ENCODE results near the gene SPATA24.

Gene SPATA24

DNA sequence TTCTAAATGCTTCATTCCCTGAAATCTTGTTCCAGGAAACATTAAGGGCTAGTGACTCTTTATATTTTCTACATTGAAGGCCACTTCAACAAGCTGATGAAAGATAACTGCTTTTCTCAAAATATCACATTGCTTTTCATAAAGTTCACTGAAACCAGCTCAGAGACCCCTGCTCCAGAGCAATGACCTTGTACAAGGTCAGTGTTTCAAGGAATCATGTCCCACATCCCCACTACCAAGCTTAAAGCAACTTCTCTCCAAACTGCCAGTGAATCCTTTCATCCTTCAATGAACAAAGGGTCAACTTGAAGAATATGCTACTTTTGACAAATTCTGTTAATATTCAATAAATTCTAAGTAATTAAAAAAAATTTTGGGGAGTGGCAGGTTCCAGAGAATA is 12.0 kb upstream of the SPATA24 start:
- Histone ChIP-seq H3K27ac (ENCODE audit: low read length) (peak overlapping the region; percentile 52; the same call in 1 of the 2 replicates), H3K4me2 (ENCODE audit: insufficient read depth, low read length) (no peak overlapping the region), H3K4me3 (ENCODE audit: low read depth in 1 of 2, low read length in 2 of 2) (no peak overlapping the region), H3K27me3 (ENCODE audit: insufficient read depth, low read length, poor library complexity) (no peaks in the 10 kb centered on the region), H3K9me3 (ENCODE audit: insufficient read depth, low read length, severe bottlenecking) (no peaks in the 10 kb centered on the region), H3K4me1 (ENCODE audit: insufficient read depth, low read length) (peaks cover 27% of the 10 kb centered on the region), H4K20me1 (ENCODE audit: insufficient read depth, low read length) (no peaks in the 10 kb centered on the region), H3K36me3 (ENCODE audit: insufficient read depth, low read length) (peaks cover 27% of the 10 kb centered on the region; the same call in 1 of the 2 replicates), H2AFZ (ENCODE audit: low read depth, low read length) (no peak overlapping the region), H3K79me2 (ENCODE audit: insufficient read depth, low read length) (no peaks in the 10 kb centered on the region), H3K9ac (ENCODE audit: low read depth, low read length) (no peak overlapping the region)
- no peak for TF ChIP-seq EZH2 (IDR thresholded peaks at IDR 0.05; ENCODE audit: borderline replicate concordance, low read depth, low read length, severe bottlenecking)
- TF ChIP-seq, protein P1, sequence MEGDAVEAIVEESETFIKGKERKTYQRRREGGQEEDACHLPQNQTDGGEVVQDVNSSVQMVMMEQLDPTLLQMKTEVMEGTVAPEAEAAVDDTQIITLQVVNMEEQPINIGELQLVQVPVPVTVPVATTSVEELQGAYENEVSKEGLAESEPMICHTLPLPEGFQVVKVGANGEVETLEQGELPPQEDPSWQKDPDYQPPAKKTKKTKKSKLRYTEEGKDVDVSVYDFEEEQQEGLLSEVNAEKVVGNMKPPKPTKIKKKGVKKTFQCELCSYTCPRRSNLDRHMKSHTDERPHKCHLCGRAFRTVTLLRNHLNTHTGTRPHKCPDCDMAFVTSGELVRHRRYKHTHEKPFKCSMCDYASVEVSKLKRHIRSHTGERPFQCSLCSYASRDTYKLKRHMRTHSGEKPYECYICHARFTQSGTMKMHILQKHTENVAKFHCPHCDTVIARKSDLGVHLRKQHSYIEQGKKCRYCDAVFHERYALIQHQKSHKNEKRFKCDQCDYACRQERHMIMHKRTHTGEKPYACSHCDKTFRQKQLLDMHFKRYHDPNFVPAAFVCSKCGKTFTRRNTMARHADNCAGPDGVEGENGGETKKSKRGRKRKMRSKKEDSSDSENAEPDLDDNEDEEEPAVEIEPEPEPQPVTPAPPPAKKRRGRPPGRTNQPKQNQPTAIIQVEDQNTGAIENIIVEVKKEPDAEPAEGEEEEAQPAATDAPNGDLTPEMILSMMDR (IDR thresholded peaks at IDR 0.05; ENCODE audit: borderline replicate concordance, extremely low read depth, low read length, poor library complexity, severe bottlenecking): no peak
- ATAC-seq (ENCODE audit: insufficient read depth, low read depth) (no peak; the same call in 2 of the 3 replicates), DNase-seq (no peak)

DNA sequence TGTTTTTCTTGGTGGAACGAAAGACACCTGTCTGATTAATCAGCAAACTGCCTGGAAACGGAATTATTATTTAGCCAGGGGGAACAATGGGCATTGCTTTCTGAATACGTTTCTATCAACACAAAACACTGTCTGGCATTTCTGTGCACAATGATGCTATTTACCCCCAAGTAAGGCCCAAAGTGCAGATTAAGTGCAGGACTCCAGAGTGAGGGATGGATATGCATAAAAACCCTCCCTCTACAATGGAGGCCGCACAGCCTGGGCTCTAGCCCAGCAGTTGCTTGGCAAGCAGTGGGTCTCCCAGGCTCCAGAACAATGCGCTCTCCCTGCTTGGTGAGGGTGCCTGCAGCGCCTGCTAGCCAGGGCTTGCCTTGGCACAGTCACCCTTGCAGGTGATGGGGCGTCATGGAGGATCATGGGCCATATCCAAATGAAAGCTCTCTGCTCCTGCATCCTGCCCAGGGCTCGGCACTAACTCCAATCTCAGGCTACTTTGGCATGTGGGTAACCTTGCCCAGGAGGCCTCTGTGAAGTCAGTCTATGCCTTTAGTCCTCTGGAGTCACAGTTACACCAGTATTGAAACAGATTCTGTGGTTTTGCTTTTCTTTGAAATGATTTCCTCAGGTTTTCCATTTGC is 11.5 kb upstream of the SPATA24 start:
- H3K36me3 ChIP-seq (ENCODE audit: insufficient read depth, low read length): peaks cover 26% of the 10 kb centered on the region; the same call in 1 of the 2 replicates
- H3K9me3 ChIP-seq (ENCODE audit: insufficient read depth, low read length, severe bottlenecking): no peaks in the 10 kb centered on the region
- H2AFZ ChIP-seq (ENCODE audit: low read depth, low read length): no peak overlapping the region
- no peaks in the 10 kb centered on the region for H3K27me3 ChIP-seq (ENCODE audit: insufficient read depth, low read length, poor library complexity)
- peak overlapping the region; percentile 52; the same call in 1 of the 2 replicates for H3K27ac ChIP-seq (ENCODE audit: low read length)
- no peaks in the 10 kb centered on the region for H3K79me2 ChIP-seq (ENCODE audit: insufficient read depth, low read length)
- H3K9ac ChIP-seq (ENCODE audit: low read depth, low read length): no peak overlapping the region
- no peak overlapping the region for H3K4me3 ChIP-seq (ENCODE audit: low read depth in 1 of 2, low read length in 2 of 2)
- no peaks in the 10 kb centered on the region for H4K20me1 ChIP-seq (ENCODE audit: insufficient read depth, low read length)
- H3K4me1 ChIP-seq (ENCODE audit: insufficient read depth, low read length): peaks cover 27% of the 10 kb centered on the region
- H3K4me2 ChIP-seq (ENCODE audit: insufficient read depth, low read length): no peak overlapping the region
- ATAC-seq (ENCODE audit: insufficient read depth, low read depth) (peak; percentile 89), DNase-seq (peak; percentile 52)
- TF ChIP-seq EZH2 (IDR thresholded peaks at IDR 0.05; ENCODE audit: borderline replicate concordance, low read depth, low read length, severe bottlenecking): no peak
- TF ChIP-seq, protein P1 (IDR thresholded peaks at IDR 0.05; ENCODE audit: borderline replicate concordance, extremely low read depth, low read length, poor library complexity, severe bottlenecking): no peak

DNA sequence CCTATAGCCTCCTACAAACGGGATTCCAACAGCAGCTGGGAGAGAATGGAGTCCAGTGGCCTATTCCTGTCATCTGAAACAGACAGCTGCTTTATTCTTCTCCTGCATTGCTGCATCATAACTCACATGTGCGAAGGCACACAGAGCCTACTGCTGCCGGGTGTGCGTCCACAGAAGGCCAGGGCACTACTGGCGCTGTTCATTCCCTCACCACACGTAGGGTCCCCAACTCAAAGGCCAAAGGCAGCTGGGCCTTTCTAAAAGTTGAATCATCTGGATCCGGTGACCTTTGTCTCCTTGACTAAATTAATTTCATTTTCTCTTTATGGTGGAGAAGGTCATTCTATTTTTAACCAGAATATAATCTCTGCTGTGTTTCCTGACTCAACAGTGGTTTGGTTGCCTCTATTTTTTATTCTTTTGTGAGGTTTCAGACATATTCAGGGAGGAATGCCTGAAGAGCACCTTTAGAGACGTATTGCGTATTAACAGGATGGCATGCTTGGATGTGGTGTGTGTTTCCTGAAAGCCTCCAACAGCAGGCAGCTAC is 10.8 kb upstream of the SPATA24 start:
- no peak overlapping the region for H3K4me2 ChIP-seq (ENCODE audit: insufficient read depth, low read length)
- H3K27ac ChIP-seq (ENCODE audit: low read length): no peak overlapping the region; the same call in 1 of the 2 replicates
- no peak overlapping the region for H3K4me3 ChIP-seq (ENCODE audit: low read depth in 1 of 2, low read length in 2 of 2)
- DNase-seq (no peak), ATAC-seq (ENCODE audit: insufficient read depth, low read depth) (no peak)
- H3K36me3 ChIP-seq (ENCODE audit: insufficient read depth, low read length): peaks cover 20% of the 10 kb centered on the region; the same call in 1 of the 2 replicates
- H3K9ac ChIP-seq (ENCODE audit: low read depth, low read length): no peak overlapping the region
- peaks cover 27% of the 10 kb centered on the region for H3K4me1 ChIP-seq (ENCODE audit: insufficient read depth, low read length)
- no peaks in the 10 kb centered on the region for H4K20me1 ChIP-seq (ENCODE audit: insufficient read depth, low read length)
- H3K79me2 ChIP-seq (ENCODE audit: insufficient read depth, low read length): no peaks in the 10 kb centered on the region
- H3K27me3 ChIP-seq (ENCODE audit: insufficient read depth, low read length, poor library complexity): no peaks in the 10 kb centered on the region
- no peaks in the 10 kb centered on the region for H3K9me3 ChIP-seq (ENCODE audit: insufficient read depth, low read length, severe bottlenecking)
- H2AFZ ChIP-seq (ENCODE audit: low read depth, low read length): no peak overlapping the region
- TF ChIP-seq, protein P1 (IDR thresholded peaks at IDR 0.05; ENCODE audit: borderline replicate concordance, extremely low read depth, low read length, poor library complexity, severe bottlenecking): no peak
- TF ChIP-seq EZH2 (IDR thresholded peaks at IDR 0.05; ENCODE audit: borderline replicate concordance, low read depth, low read length, severe bottlenecking): no peak
